ENCODE data around the gene CLNS1A. TPM values are rescaled to one million over a fixed set of nuclear protein-coding genes. Genes with fewer than 3 reads are reported as not detected.

Gene CLNS1A
- total and polyA plus RNA-seq, 4 donors: 42.5 to 135 (median 64.1) TPM

GRCh38 chr11:77665240-77665965 lies 27.8 kb upstream of the CLNS1A start:
- whole genome bisulfite sequencing, 2 donors: 83 to 92% methylated on average over 7 of the region's 7 CpGs
- TF ChIP-seq, protein P1, sequence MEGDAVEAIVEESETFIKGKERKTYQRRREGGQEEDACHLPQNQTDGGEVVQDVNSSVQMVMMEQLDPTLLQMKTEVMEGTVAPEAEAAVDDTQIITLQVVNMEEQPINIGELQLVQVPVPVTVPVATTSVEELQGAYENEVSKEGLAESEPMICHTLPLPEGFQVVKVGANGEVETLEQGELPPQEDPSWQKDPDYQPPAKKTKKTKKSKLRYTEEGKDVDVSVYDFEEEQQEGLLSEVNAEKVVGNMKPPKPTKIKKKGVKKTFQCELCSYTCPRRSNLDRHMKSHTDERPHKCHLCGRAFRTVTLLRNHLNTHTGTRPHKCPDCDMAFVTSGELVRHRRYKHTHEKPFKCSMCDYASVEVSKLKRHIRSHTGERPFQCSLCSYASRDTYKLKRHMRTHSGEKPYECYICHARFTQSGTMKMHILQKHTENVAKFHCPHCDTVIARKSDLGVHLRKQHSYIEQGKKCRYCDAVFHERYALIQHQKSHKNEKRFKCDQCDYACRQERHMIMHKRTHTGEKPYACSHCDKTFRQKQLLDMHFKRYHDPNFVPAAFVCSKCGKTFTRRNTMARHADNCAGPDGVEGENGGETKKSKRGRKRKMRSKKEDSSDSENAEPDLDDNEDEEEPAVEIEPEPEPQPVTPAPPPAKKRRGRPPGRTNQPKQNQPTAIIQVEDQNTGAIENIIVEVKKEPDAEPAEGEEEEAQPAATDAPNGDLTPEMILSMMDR (IDR thresholded peaks at IDR 0.05; ENCODE audit: control extremely low read depth, extremely low read depth): no peak
- Histone ChIP-seq H3K36me3 (ENCODE audit: control insufficient read depth in 4 of 4, insufficient read depth in 4 of 4, low read length in 4 of 4) (peaks cover 13 to 29% (median 16%) of the 10 kb centered on the region in 4 donors), H3K9me3 (ENCODE audit: control insufficient read depth in 4 of 4, insufficient read depth in 3 of 4, low read length in 3 of 4) (no peaks in the 10 kb centered on the region), H3K4me3 (no peak overlapping the region), H3K27me3 (ENCODE audit: control insufficient read depth in 3 of 3, insufficient read depth in 3 of 3, low read length in 2 of 3) (no peaks in the 10 kb centered on the region), H3K4me1 (ENCODE audit: control insufficient read depth in 5 of 5, insufficient read depth in 5 of 5, low read length in 5 of 5) (peaks cover 0 to 5% (median 0%) of the 10 kb centered on the region in 5 donors), H3K9ac (ENCODE audit: insufficient read depth in 1 of 2, low read length in 2 of 2) (no peak overlapping the region), H3K27ac (ENCODE audit: low read depth in 1 of 2, low read length in 1 of 2) (no peak overlapping the region)
- ATAC-seq (ENCODE audit: insufficient read depth, low FRiP score): no peak
- peak in 1 of 3 donors; percentile 17 for DNase-seq

GRCh38 chr11:77661670-77662069 lies 24.1 kb upstream of the CLNS1A start:
- Histone ChIP-seq H3K4me1 (ENCODE audit: control insufficient read depth in 5 of 5, insufficient read depth in 5 of 5, low read length in 5 of 5) (no peaks in the 10 kb centered on the region), H3K27me3 (ENCODE audit: control insufficient read depth in 3 of 3, insufficient read depth in 3 of 3, low read length in 2 of 3) (no peaks in the 10 kb centered on the region), H3K4me3 (no peak overlapping the region), H3K9ac (ENCODE audit: insufficient read depth in 1 of 2, low read length in 2 of 2) (no peak overlapping the region), H3K36me3 (ENCODE audit: control insufficient read depth in 4 of 4, insufficient read depth in 4 of 4, low read length in 4 of 4) (peaks cover 0 to 4% (median 3%) of the 10 kb centered on the region in 4 donors), H3K27ac (ENCODE audit: low read depth in 1 of 2, low read length in 1 of 2) (no peak overlapping the region), H3K9me3 (ENCODE audit: control insufficient read depth in 4 of 4, insufficient read depth in 3 of 4, low read length in 3 of 4) (no peaks in the 10 kb centered on the region)
- TF ChIP-seq, protein P1 (IDR thresholded peaks at IDR 0.05; ENCODE audit: control extremely low read depth, extremely low read depth): no peak
- 93 to 99% methylated on average over 3 of the region's 3 CpGs for WGBS, 2 donors
- DNase-seq: no peak
- no peak for ATAC-seq (ENCODE audit: insufficient read depth, low FRiP score)

DNA sequence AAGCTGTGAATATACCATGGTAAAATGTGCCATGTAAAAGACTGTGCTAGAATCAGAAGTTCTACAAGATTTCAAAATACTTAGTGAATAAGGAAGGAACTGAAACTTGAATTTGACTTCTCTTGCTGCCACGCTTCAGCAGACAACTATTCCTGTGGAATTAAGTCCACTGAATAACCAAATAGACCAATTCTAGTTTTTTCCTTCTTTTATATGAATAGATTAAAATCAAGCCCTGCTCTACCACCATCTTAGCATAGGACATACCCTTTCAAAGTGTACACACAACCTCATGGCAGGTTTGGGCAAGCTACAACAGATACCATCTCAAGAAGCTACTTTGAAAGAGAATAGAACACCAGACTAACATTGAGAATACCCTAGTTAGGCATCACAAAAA lies 23.4 kb upstream of the CLNS1A start:
- TF ChIP-seq, protein P1 (IDR thresholded peaks at IDR 0.05; ENCODE audit: control extremely low read depth, extremely low read depth): no peak
- 44 to 76% methylated on average over 1 of the region's 1 CpG for WGBS, 2 donors
- no peaks in the 10 kb centered on the region for H3K4me1 ChIP-seq (ENCODE audit: control insufficient read depth in 5 of 5, insufficient read depth in 5 of 5, low read length in 5 of 5)
- H3K27me3 ChIP-seq (ENCODE audit: control insufficient read depth in 3 of 3, insufficient read depth in 3 of 3, low read length in 2 of 3): no peaks in the 10 kb centered on the region
- DNase-seq (no peak), ATAC-seq (ENCODE audit: insufficient read depth, low FRiP score) (no peak)
- H3K9me3 ChIP-seq (ENCODE audit: control insufficient read depth in 4 of 4, insufficient read depth in 3 of 4, low read length in 3 of 4): no peaks in the 10 kb centered on the region
- peaks cover 0 to 4% (median 3%) of the 10 kb centered on the region in 4 donors for H3K36me3 ChIP-seq (ENCODE audit: control insufficient read depth in 4 of 4, insufficient read depth in 4 of 4, low read length in 4 of 4)
- H3K27ac ChIP-seq (ENCODE audit: low read depth in 1 of 2, low read length in 1 of 2): no peak overlapping the region
- H3K4me3 ChIP-seq: no peak overlapping the region
- H3K9ac ChIP-seq (ENCODE audit: insufficient read depth in 1 of 2, low read length in 2 of 2): no peak overlapping the region
